HUDEP-2 (cell line): Measurements from ENCODE around the gene AGAP1.
A peak's percentile ranks its signal among the peaks of the same experiment; 100 is the strongest.

Source experiments
- DNase-seq, 76 experiments: peaks; one replicate each; lab custom pipeline; 2025; ENCODE audit not compliant: unreplicated experiment in 76 of 76; lab: John Stamatoyannopoulos, UW

AGAP1 gene

DNA sequence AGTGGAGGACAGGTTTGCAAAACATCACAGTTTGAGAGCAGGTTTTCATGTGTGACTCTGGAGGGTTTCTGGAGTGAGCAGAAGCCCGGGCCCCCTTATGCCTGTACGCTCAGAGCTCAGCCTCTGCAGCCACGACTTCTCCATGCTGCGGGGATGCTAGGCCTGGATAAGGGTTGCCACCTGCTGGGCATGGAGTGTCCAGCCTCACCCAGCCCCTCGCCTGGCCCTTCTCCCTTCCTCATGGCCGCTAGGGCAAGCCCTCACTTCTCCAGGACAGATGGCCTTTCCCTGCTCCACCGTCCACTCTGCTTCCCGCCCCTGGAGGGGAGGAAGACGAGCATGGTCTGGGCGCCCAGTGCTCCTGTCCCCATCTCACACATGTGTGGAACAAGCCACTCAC, 355.6 kb downstream of the AGAP1 start:
- DNase-seq, result no peak

- DNase-seq, result no peak
Observed at GRCh38 chr2:235850289-235850688, 356.4 kb downstream of the AGAP1 start.

DNA sequence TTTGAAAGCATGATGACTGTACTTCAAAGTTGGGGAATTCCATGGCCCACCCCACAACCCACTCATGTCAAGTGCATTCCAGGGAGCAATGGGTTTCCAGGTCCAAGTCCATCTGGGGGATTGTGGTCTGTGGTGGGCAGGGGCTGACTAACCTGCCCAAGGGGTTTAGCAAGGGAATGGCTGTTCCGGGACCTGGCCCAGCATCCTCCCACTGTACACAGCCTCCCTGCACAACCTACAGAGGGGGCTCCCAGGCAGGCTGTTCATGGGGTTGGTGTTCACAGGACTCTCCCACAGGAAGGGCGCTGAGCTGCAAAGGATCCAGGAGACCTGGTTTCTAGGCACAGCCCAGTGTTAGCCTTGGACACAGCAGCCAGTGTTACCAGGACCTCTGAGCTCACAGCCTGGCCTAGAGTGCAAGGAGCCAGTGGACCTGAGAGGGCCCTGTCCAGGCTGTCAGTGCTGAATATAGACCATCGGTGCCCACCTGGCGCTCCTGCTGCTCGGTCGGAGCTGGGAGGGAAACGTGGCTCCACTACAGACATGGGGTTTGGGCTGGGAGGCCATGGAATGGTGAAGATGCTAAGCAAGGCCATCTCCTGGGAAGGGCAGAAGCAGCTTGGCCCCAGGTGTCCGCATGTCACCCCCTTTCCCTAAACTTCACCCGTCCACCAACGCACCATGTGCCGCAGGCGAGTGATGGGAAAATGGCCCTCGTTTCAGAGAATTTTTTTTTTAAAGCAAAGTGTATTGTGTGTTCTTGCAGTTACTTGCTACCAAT, 357.1 kb downstream of the AGAP1 start:
- DNase-seq, result no peak

- DNase-seq, result no peak
Observed at GRCh38 chr2:235851828-235852525, 358.1 kb downstream of the AGAP1 start.

GRCh38 chr2:235852526-235852920, 358.7 kb downstream of the AGAP1 start:
- DNase-seq, result peak in 1 of 76 experiments; percentile 7

DNA sequence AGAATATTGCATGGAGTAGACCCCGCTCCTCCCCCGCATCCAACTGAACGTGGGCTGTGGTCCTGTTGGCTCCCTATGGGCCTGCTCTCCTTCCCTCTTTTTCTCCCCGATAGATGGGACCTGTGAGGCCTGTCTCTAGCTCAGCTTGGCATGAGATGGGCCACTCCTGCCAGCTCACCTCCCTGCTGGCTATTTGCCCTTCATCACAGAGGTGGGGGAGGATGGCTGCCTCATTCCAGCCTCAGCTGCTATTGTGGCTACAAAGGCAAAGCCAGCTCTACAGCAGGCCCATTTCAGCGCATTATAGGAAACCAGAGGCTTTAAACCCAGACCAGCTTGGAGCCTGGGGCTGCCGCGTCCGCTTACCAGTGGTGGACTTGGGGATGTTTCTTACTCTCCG, 360.4 kb downstream of the AGAP1 start:
- peak in 1 of 76 experiments; percentile 5 for DNase-seq

- no peak for DNase-seq
Observed at GRCh38 chr2:235855011-235855410, 361.2 kb downstream of the AGAP1 start.

GRCh38 chr2:235856151-235856854, 362.5 kb downstream of the AGAP1 start:
- no peak for DNase-seq

- DNase-seq, result no peak
Observed at GRCh38 chr2:235857598-235857997, 363.8 kb downstream of the AGAP1 start.

GRCh38 chr2:235858881-235859280, 365.0 kb downstream of the AGAP1 start:
- DNase-seq, result no peak

DNA sequence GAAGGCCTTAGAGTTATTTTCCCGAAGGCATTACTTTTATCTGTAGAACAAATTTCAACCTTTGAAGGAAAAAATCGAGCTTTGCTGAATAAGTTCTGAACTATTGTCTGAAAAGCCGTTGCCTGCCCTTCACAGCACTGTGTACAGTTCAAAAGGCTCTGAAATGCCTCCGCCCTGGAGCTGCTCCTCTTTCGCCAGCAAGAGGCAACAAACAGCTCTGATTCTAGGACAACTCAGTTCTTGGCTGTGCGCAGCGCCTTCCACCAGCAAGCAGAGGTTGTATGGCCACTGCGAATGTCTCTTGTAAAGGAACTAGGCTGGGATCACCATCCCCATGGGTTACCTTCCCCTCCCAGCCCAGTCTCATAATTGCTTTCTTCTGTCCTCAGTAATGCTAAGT, 365.8 kb downstream of the AGAP1 start:
- no peak for DNase-seq

DNA sequence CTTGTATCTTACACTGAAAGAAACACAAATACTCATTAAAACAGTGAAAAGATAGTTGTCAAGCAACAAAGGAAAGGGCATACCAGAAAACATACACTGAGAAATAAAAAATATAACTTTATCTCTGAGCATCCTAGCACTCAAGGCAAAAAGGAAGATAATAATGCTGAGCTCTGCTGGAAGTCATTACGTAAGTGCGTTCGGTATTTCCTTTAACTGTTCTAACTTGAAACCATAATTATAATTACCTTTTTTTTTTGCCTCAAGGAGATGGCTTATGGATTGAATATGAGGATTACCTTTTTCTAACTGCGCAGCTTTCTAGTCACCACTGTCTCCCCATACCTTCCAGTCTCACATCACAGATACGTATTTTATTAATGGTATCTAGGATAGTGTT, 366.3 kb downstream of the AGAP1 start:
- no peak for DNase-seq

- no peak for DNase-seq
Observed at GRCh38 chr2:235860871-235861270, 367.0 kb downstream of the AGAP1 start.

DNA sequence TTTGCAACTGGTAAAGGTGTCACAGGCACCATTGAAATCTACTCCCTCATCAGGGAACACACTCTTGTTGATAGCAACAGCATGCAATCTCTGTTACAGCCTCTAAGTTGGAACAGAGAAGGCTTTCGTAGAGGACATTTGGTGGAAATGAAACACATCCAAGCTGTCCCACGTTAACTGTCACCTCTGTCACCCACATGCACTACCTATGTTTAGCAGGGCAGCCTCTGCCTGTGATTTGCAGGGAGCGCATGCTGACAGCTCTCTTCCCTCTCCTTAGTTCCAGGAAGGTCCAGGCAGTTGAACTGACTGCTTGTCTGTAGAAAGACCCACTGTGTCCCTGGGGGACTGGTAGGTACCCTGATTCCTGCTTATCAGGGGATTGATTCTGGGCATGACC, 367.5 kb downstream of the AGAP1 start:
- DNase-seq, result no peak

DNA sequence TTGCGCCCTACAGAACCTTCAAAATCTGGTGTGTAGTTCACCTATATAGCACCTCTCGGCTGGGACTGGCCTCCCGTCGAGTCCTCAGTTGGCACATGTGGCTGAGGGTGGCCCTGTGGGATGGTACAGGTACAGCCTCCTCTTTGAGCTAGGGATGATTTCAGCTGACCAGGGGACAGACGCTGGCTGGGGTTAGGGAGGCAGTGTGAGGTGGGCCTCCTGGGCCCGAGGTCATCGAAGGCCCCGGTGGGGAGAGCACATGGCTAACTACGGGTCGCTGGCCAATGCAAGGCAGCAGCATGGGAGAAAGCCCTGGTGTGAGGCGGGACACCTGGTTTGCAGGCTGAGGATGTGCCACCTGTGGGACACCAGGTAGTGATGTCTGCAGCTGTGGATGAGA, 369.6 kb downstream of the AGAP1 start:
- no peak for DNase-seq

- DNase-seq, result no peak
Observed at GRCh38 chr2:235864302-235864701, 370.5 kb downstream of the AGAP1 start.

GRCh38 chr2:235864733-235865515, 371.1 kb downstream of the AGAP1 start:
- no peak for DNase-seq

GRCh38 chr2:235866373-235866772, 372.5 kb downstream of the AGAP1 start:
- no peak for DNase-seq

DNA sequence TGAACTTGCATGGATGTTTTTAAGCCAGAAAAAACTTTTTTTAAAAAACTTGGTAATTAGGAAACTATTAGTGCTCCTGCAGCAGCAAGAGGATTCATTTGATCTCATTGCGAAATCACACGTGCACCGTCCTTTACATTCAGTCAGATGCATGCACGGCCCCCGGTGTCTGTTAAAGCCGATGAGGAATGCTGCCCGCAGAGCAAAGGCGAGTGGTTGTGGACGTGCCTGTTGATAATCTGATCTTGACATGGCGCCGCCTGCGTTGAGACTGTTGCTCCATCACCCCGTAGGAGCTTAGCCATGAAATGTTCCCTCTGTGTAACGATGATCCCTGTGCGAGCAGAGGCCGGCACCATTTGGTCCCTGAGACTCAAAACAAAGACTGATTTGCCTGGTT, 374.4 kb downstream of the AGAP1 start:
- DNase-seq, result no peak

DNA sequence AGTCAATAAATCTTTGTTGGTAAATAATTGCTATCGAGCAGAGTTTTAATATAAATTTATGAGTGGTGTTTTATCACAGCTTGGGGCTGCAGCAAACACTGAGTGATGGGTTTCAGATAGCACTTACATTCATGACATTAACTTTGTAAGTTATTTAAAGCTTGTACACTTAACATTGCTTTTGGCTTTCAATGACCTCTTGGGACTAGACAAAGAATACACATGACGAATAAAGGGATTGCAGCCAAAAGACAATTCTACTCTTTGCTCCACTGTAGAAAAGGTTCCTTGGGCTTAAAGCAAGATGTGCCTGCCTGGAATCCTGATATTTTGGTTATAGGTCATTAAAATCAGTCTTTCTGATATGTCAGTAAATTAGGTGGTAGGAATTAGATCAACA, 374.8 kb downstream of the AGAP1 start:
- no peak for DNase-seq

- DNase-seq, result no peak
Observed at GRCh38 chr2:235870515-235870914, 376.7 kb downstream of the AGAP1 start.
